ENCODE data around the gene PLET1.

GRCh38 chr11:112300094-112300786, 39.6 kb upstream of the PLET1 start:
- TF ChIP-seq CTCF (IDR thresholded peaks at IDR 0.05; ENCODE audit: insufficient read depth, low read length) (no peak), POLR2AphosphoS5 (IDR thresholded peaks at IDR 0.05; ENCODE audit: low read depth) (no peak), GABPA (IDR thresholded peaks at IDR 0.05; ENCODE audit: low read depth) (no peak), SPI1 (IDR thresholded peaks at IDR 0.05; ENCODE audit: borderline replicate concordance, low read depth) (no peak)
- TF ChIP-seq, protein P1, sequence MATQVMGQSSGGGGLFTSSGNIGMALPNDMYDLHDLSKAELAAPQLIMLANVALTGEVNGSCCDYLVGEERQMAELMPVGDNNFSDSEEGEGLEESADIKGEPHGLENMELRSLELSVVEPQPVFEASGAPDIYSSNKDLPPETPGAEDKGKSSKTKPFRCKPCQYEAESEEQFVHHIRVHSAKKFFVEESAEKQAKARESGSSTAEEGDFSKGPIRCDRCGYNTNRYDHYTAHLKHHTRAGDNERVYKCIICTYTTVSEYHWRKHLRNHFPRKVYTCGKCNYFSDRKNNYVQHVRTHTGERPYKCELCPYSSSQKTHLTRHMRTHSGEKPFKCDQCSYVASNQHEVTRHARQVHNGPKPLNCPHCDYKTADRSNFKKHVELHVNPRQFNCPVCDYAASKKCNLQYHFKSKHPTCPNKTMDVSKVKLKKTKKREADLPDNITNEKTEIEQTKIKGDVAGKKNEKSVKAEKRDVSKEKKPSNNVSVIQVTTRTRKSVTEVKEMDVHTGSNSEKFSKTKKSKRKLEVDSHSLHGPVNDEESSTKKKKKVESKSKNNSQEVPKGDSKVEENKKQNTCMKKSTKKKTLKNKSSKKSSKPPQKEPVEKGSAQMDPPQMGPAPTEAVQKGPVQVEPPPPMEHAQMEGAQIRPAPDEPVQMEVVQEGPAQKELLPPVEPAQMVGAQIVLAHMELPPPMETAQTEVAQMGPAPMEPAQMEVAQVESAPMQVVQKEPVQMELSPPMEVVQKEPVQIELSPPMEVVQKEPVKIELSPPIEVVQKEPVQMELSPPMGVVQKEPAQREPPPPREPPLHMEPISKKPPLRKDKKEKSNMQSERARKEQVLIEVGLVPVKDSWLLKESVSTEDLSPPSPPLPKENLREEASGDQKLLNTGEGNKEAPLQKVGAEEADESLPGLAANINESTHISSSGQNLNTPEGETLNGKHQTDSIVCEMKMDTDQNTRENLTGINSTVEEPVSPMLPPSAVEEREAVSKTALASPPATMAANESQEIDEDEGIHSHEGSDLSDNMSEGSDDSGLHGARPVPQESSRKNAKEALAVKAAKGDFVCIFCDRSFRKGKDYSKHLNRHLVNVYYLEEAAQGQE (IDR thresholded peaks at IDR 0.05; ENCODE audit: insufficient replicate concordance, low read depth) = no peak

Measured in HL-60 (cell line).